T-cell (primary cell): ENCODE data around the gene HSD17B13. TPM values are rescaled to one million over a fixed set of nuclear protein-coding genes. Genes with fewer than 3 reads are reported as not detected.

Experiments
- total RNA-seq, 35 experiments: library from RNA in 6 of 35; stranded (reverse) in 6 of 35; fragments of 120-200 nt in 1 of 35; gene quantifications; one replicate each; pipeline versions ENCODE4 v1.2.1 to v1.2.4 and lab custom pipeline; 2013 to 2026

HSD17B13 gene
- total RNA-seq, 5 donors from 2014 or later (not counting 1 experiment from before 2014, with no cell fraction given) = 0.23 to 0.86 (median 0.60) TPM

Other genes starting within 250 kb of the HSD17B13 start
- gene KLHL8, start 102.3 kb downstream of the HSD17B13 start, total RNA-seq = 10 to 100 TPM in 2 of 5 donors, 1 to 10 TPM in 3; 8.5 to 11.8 (median 9.8) TPM
- gene HSD17B11, start 68.3 kb upstream of the HSD17B13 start, total RNA-seq = 10 to 100 TPM; 38.0 to 57.7 (median 51.2) TPM
- gene NUDT9, start 99.7 kb upstream of the HSD17B13 start, total RNA-seq = 10 to 100 TPM; 10.1 to 18.0 (median 13.9) TPM
- gene SPARCL1, start 206.5 kb upstream of the HSD17B13 start, total RNA-seq = 1 to 10 TPM in 1 of 5 donors, under 1 TPM in 2, not detected in 2; 0.70 to 1.5 (median 0.99) TPM